ENCODE results near the gene SV2B. TPM values are rescaled to one million over a fixed set of nuclear protein-coding genes. Genes with fewer than 3 reads are reported as not detected.

SV2B gene
- total RNA-seq, 1 experiment from 2014 or later, result 1.1 TPM

DNA sequence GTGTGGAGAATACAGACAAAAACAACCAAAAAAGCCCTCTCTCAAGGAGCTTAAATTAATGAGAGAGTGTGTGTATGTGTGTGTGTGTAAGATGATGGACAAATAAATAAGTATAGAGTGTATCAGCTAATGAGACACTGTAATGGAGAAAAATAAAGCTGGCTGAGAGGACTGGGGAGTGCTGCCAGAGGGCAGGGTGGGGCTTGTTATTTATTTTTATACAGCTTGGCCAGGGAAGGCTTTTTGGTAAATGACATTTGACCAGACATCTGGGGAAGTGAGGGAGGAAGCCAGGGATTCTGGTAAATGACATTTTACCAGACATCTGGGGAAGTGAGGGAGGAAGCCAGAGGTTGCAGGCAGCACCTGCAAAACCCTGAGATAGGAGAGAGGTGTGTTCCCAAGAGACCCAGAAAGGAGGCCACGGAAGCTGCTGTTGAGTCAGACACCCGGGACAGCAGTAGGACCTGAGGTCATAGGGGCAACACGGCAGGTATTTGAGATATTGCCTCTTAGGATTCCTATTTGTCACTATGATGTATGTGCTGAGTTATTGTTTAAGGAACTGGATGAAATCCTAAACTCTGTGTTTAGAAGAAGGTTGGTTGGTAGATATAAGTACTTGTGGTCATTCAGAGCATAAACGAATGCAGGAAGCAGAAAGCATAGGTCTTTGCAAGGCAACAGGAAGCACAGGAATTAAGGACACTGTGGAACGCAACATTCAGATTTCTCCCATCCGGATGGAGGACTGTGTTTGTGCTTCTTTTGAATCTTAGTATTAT, 2.7 kb downstream of the SV2B start:
- DNase-seq (ENCODE audit: low read depth), result no peak

- peak; percentile 11 for DNase-seq (ENCODE audit: low read depth)
These were observed 4.1 kb downstream of the SV2B start for GRCh38 chr15:91104111-91104510.

- no peak for DNase-seq (ENCODE audit: low read depth)
These were observed 8.4 kb downstream of the SV2B start for GRCh38 chr15:91108421-91108820.

DNA sequence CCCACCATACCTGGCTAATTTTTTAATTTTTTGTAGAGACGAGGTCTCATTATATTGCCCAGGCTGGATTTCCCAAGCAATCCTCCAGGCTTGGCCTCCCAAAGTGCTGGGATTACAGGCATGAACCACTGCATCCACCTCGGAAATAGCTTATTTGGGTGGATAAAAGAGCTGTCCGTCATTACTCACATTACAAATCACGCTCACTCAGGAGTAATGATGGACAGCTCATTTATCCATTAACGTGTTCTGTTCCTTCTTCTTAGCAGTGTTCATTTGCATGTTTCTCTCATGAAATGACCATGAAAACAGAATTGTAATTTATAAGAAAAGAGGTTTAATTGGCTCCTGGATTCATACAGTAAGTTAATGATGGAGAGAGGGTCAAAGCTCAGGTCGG, 9.8 kb downstream of the SV2B start:
- DNase-seq (ENCODE audit: low read depth), result no peak

GRCh38 chr15:91110407-91110806, 10.3 kb downstream of the SV2B start:
- no peak for DNase-seq (ENCODE audit: low read depth)

GRCh38 chr15:91113030-91113429, 13.0 kb downstream of the SV2B start:
- DNase-seq (ENCODE audit: low read depth), result no peak

GRCh38 chr15:91114301-91114700, 14.2 kb downstream of the SV2B start:
- DNase-seq (ENCODE audit: low read depth), result no peak

DNA sequence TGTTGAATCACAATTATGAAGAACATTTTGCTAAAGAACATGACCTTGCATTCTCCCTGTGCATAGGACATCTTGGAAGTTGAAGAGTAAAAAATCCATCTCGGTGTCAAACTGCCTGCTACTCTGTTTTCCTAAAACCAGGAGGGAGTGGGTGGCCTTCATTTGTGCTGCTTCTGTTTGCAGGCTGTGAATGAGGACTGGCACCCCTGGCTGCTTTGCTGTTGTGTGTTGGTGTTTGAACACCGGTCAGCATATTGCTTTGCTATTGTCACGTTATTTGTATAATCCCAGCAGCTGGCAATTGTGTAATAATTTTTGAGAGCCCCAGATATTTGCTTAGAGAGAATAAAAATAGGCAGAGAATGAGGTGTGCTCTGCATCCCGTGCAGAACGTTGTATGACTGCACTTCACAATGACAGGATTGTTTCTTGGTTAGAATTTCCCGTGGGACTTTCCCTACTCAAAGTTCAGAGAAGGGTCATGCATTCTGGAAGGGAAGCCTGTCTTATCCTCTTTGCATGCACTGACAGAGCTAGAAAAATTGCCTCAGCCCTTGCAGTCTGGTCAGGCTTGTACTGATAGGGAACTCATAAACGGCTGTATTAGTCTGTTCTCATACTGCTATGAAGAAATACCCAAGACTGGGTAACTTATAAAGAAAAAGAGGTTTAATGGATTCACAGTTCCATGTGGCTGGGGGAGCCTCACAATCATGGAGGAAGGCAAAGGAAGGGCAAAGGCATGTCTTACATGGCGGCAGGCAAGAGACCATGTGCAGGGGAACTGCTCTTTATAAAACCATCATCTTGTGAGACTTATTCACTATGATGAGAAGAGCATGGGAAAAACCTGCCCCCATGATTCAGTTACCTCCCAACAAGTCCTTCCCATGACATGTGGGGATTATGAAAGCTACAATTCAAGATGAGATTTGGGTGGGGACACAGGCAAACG, 16.3 kb downstream of the SV2B start:
- peak; percentile 31 for DNase-seq (ENCODE audit: low read depth)

DNA sequence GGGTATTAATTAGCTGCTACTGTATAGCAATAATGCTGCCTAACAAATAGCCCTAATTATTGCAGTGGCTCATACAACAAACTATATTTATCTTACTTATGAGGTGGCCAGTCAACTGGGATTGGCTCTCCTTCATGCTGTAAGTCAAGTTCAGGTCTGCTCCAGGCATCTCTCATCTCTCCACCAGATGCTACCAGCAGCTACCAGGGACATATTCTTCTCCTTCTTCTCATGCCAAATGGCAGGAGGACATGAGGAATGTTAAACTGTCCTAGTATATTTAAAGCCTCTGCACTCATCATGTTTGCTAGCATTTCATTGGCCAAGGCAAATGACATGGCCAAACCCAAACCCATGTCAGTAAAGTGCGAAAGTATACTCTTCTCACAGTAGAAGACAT, 17.3 kb downstream of the SV2B start:
- DNase-seq (ENCODE audit: low read depth), result no peak

DNA sequence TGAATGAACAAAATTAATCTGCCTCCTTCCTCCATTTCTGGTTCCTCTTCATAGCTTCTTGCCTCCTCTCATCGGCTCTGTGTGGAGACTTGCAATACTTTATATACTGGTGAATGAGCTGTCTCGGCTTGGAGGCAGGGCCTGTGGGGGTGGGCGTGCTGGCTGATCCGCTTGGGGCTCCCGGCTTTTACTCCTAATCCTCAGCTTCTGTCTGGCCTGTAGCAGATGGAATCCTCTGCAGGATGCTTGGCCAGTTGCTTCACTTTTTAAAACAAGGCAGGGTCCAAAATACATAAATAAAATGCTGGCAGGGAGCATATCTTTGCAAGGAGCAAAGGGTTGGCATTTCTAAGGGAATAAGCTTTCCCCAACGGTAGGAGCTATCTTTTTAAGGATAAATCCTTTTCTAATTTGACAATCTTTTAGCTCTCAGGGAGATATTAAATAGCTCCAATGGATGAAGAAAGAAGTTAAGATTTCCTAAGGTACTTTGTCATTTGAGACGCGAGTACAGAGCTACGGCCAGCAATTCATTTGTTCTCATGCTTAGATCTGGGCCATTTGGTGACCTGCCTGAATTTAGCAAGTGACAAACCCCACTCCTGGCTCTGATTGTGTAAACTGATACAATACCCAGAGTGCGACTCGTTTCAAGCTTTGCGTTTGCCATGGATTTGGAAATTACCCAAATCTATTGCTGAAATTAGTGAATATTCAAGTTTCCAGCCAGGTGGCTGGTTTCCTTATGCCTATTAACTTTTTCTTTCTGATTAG, 18.9 kb downstream of the SV2B start:
- no peak for DNase-seq (ENCODE audit: low read depth)

- DNase-seq (ENCODE audit: low read depth), result no peak
These were observed 22.2 kb downstream of the SV2B start for GRCh38 chr15:91122296-91122695.

DNA sequence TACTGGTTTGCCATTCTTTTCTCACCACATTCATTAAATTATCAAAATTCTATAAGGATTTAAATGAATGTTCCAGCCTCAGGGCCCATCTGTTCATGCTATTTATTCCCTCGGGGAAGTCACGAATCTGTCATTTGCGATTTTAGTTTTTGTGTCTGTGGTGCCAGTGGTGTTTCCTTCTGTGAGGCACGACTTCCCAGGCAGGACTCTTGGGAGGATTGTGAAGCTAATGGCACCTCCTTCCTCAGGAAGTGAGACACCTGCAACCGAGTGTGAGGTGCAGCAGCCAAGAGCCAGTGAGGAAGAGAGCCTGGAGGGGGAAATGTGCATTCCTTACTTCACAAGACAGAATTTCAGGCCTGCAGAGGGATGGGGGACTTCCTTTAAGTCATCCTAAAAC, 24.1 kb downstream of the SV2B start:
- no peak for DNase-seq (ENCODE audit: low read depth)

- no peak for DNase-seq (ENCODE audit: low read depth)
These were observed 25.1 kb downstream of the SV2B start for GRCh38 chr15:91125162-91125561.

DNA sequence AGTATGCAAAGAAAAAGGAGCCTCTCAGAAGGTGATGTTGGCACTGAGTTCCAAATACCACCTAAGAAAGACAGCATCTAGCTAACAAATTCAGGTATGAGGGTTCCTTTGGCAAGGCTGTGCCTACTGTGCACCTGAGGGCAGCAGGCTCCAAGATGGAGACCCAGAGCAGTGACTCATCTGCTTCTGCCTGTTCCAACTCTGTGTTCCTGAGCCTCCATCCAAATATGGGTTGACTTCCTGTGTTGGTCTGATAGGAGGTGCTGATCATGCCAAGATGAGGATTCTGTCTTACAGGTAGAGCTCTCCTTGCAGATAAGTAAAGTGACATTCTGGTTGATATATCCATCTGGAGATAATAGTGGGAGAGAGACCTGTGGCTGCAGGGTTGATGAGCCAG, 26.0 kb downstream of the SV2B start:
- peak; percentile 14 for DNase-seq (ENCODE audit: low read depth)

DNA sequence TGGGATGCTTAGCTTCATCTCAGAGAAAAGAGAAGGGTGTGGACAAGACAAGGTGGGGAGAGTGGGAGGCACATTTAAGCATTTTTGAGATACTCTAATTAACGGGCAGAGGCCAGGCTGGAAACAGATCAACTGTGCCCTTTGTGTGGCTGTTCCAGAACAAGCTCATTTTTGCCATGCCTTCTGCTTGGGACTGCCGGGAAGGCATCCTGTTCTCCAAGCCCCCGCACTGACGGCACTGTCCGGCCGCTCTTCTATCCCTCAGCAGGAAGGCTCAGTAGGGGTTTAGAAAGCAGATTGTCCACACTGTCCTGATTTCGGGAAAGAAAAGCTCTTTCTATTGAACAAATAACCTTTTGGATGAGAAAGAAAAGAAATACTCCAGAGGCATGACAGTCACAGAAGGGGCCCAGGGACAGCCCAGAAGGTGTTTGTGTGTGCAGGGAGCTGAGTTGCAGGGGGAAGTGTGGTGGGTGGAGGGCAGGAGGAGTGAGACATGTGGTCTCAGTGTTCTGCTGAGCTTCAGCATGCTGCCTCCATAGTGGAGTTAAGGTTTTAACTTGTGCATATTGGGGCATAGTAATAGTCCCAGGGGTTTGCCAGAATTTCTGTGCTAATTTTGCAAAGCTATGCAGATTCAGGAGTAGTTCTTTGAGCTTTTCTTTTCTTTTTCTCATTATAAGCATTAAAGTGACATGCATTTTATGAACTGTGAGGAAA, 27.3 kb downstream of the SV2B start:
- DNase-seq (ENCODE audit: low read depth), result no peak

GRCh38 chr15:91128016-91128415, 28.0 kb downstream of the SV2B start:
- DNase-seq (ENCODE audit: low read depth), result peak; percentile 29

DNA sequence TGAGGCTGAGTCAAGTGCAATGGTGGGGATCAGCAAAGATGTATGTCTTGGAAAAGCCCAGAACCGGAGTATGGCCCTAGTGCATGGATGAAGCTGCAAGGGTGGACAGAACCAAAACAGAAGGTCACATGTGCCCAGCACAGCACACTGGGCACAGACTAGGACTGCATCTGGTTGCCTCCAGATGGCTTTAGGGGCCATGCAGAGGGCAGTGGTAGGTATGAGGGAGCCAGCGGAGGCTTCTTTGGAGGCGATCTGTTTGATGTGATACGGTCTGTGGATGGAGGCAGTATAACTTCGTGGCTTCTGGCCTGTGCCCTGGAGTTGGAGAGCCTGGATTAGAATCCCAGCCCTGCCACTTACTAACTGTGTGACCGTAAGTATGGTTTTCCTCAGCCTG, 29.4 kb downstream of the SV2B start:
- DNase-seq (ENCODE audit: low read depth), result no peak

GRCh38 chr15:91132079-91132478, 32.0 kb downstream of the SV2B start:
- DNase-seq (ENCODE audit: low read depth), result no peak

GRCh38 chr15:91133511-91133910, 33.5 kb downstream of the SV2B start:
- DNase-seq (ENCODE audit: low read depth), result no peak

GRCh38 chr15:91135201-91136130, 35.4 kb downstream of the SV2B start:
- peak; percentile 43 for DNase-seq (ENCODE audit: low read depth)

Measured in Daoy (cell line).